AG09319 (cell line): ENCODE measurements around the gene CADM1.

Experiments used
- DNase-seq: peaks from one replicate; pipeline ENCODE4 v3.0.0-alpha.2; 2010; ENCODE audit warnings: low read depth; ENCODE audit errors: extremely low read depth
- CTCF ChIP-seq: IDR thresholded peaks from 2 replicates; pipeline ENCODE4 v1.5.1; 2011; ENCODE audit warnings: low read depth, mild to moderate bottlenecking, inconsistent platforms, low read length, moderate library complexity

Gene CADM1

GRCh38 chr11:115170133-115170815 is 333.9 kb downstream of the CADM1 start:
- peak; percentile 61 for TF ChIP-seq CTCF

GRCh38 chr11:115169251-115169650 is 335.0 kb downstream of the CADM1 start:
- DNase-seq = no peak
- TF ChIP-seq CTCF = no peak

More at GRCh38 chr11:115170133-115170815, 333.9 kb downstream of the CADM1 start:
- no peak for DNase-seq

- TF ChIP-seq CTCF = no peak
- DNase-seq = no peak
Measured at GRCh38 chr11:115168686-115169085, 335.5 kb downstream of the CADM1 start.

- no peak for DNase-seq
- no peak for TF ChIP-seq CTCF
Measured at GRCh38 chr11:115168229-115168671, 336.0 kb downstream of the CADM1 start.

GRCh38 chr11:115167456-115167855 is 336.8 kb downstream of the CADM1 start:
- TF ChIP-seq CTCF = no peak

GRCh38 chr11:115166820-115167219 is 337.4 kb downstream of the CADM1 start:
- DNase-seq = no peak
- TF ChIP-seq CTCF = no peak

More at GRCh38 chr11:115167456-115167855, 336.8 kb downstream of the CADM1 start:
- no peak for DNase-seq

- TF ChIP-seq CTCF = no peak
- no peak for DNase-seq
Measured at GRCh38 chr11:115164774-115165173, 339.4 kb downstream of the CADM1 start.
